GM23338 (cell line): ENCODE results near the gene HADHA. TPM values are rescaled to one million over a fixed set of nuclear protein-coding genes. Genes with fewer than 3 reads are reported as not detected.
"Not testable (repeated sequence)": the region's sequence is repeated elsewhere in the genome, so short reads cannot be mapped to it uniquely, and the experiment has no call there.

Experiments
- ATAC-seq: fragments of 200-7000 bp; cut with Tn5 transposase; 3 replicates; pipeline ENCODE4 v1.9.1; 2020
- DNase-seq: peaks from one replicate; pipeline ENCODE4 v3.0.0-alpha.2; 2015; ENCODE audit warnings: low spot score
- H2AFZ ChIP-seq: fragments of 200-600 bp; sonication (generic); 2 replicates; pipeline ENCODE4 v1.8.0; 2016; ENCODE audit warnings: antibody characterized with exemption, mild to moderate bottlenecking, moderate library complexity
- H3F3A ChIP-seq: fragments of 200-600 bp; sonication (generic); replicated peaks from 2 replicates; pipeline ENCODE4 v1.8.0; 2017; ENCODE audit warnings: antibody characterized with exemption, mixed run types, low read depth
- H3K27ac ChIP-seq: fragments of 200-600 bp; sonication (generic); 2 replicates; pipeline ENCODE4 v1.6.1; 2016; ENCODE audit warnings: low read depth
- H3K27me3 ChIP-seq: fragments of 200-600 bp; sonication (generic); 2 replicates; pipeline ENCODE4 v1.8.0; 2016; ENCODE audit warnings: mild to moderate bottlenecking, mixed run types, moderate library complexity; ENCODE audit not compliant: insufficient read depth
- H3K36me3 ChIP-seq: fragments of 200-600 bp; sonication (generic); 2 replicates; pipeline ENCODE4 v1.8.0; 2016; ENCODE audit warnings: mild to moderate bottlenecking; ENCODE audit not compliant: insufficient read depth
- H3K4me1 ChIP-seq: fragments of 200-600 bp; sonication (generic); 2 replicates; pipeline ENCODE4 v1.8.0; 2016; ENCODE audit warnings: mild to moderate bottlenecking, moderate library complexity; ENCODE audit not compliant: insufficient read depth
- H3K4me2 ChIP-seq: fragments of 200-600 bp; sonication (generic); 2 replicates; pipeline ENCODE4 v1.7.1; 2017; ENCODE audit warnings: mixed run types
- H3K4me3 ChIP-seq: fragments of 200-600 bp; sonication (generic); 2 replicates; pipeline ENCODE4 v1.6.1; 2016; ENCODE audit warnings: mixed run types
- H3K79me2 ChIP-seq: fragments of 200-600 bp; sonication (generic); replicated peaks from 2 replicates; pipeline ENCODE4 v1.8.0; 2017; ENCODE audit warnings: mild to moderate bottlenecking; ENCODE audit not compliant: insufficient read depth
- H3K9me2 ChIP-seq: fragments of 200-600 bp; sonication (generic); 2 replicates; pipeline ENCODE4 v1.8.0; 2017; ENCODE audit not compliant: insufficient read depth
- H4K20me1 ChIP-seq: fragments of 200-600 bp; sonication (generic); replicated peaks from 2 replicates; pipeline ENCODE4 v1.8.0; 2017; ENCODE audit warnings: mild to moderate bottlenecking; ENCODE audit not compliant: insufficient read depth
- H3K27ac Mint-ChIP-seq: 2 replicates; pipeline ENCODE4 v1.8.0; 2020; ENCODE audit warnings: inconsistent platforms, mild to moderate bottlenecking, moderate library complexity, mixed read lengths
- H3K27me3 Mint-ChIP-seq: 3 replicates; pipeline ENCODE4 v1.8.0; 2022; ENCODE audit warnings: low read depth, mild to moderate bottlenecking, moderate library complexity, mixed read lengths, inconsistent platforms; ENCODE audit not compliant: insufficient read depth, poor library complexity
- H3K36me3 Mint-ChIP-seq: 3 replicates; pipeline ENCODE4 v1.8.0; 2021; ENCODE audit warnings: low read depth, mild to moderate bottlenecking, inconsistent platforms, moderate library complexity, mixed read lengths
- H3K4me1 Mint-ChIP-seq: 3 replicates; pipeline ENCODE4 v1.8.0; 2020; ENCODE audit warnings: mild to moderate bottlenecking, inconsistent platforms, mixed read lengths
- H3K4me3 Mint-ChIP-seq: 3 replicates; pipeline ENCODE4 v1.8.0; 2021; ENCODE audit warnings: moderate library complexity, mild to moderate bottlenecking, inconsistent platforms, mixed read lengths
- H3K9me3 Mint-ChIP-seq: 3 replicates; pipeline ENCODE4 v1.8.0; 2020; ENCODE audit warnings: moderate library complexity, mild to moderate bottlenecking, inconsistent platforms, mixed read lengths
- CREB1 ChIP-seq: fragments of 250-450 bp; sonication (Bioruptor Pico); IDR thresholded peaks from 2 replicates; pipeline ENCODE4 v1.5.0; 2020; ENCODE audit warnings: low read depth, mild to moderate bottlenecking, moderate library complexity
- EZH2 ChIP-seq: fragments of 200-600 bp; sonication (generic); IDR thresholded peaks from one replicate; pipeline ENCODE4 v1.8.0; 2017; ENCODE audit warnings: antibody characterized with exemption, mild to moderate bottlenecking, low read depth; ENCODE audit not compliant: unreplicated experiment
- EZH2phosphoT487 ChIP-seq: fragments of 200-600 bp; sonication (generic); IDR thresholded peaks from one replicate; pipeline ENCODE4 v1.8.1; 2018; ENCODE audit warnings: antibody characterized with exemption; ENCODE audit not compliant: unreplicated experiment
- JUNB ChIP-seq: IDR thresholded peaks from one replicate; pipeline ENCODE4 v1.6.1; 2016; ENCODE audit warnings: antibody characterized with exemption; ENCODE audit not compliant: unreplicated experiment
- NANOG ChIP-seq: IDR thresholded peaks from 2 replicates; pipeline ENCODE4 v1.6.1; 2016; ENCODE audit warnings: antibody characterized with exemption, borderline replicate concordance
- POLR2AphosphoS5 ChIP-seq: IDR thresholded peaks from 2 replicates; pipeline ENCODE4 v1.6.1; 2016; ENCODE audit warnings: antibody characterized with exemption, low read depth
- STAT1 ChIP-seq: IDR thresholded peaks from one replicate; pipeline ENCODE4 v1.6.1; 2016; ENCODE audit warnings: antibody characterized with exemption; ENCODE audit not compliant: unreplicated experiment
- ZNF114 ChIP-seq: fragments of 250-450 bp; sonication (Bioruptor Pico); IDR thresholded peaks from 2 replicates; pipeline ENCODE4 v1.5.0; 2020; ENCODE audit warnings: mild to moderate bottlenecking, moderate library complexity
- ZNF331 ChIP-seq: fragments of 250-450 bp; sonication (Bioruptor Pico); IDR thresholded peaks from 2 replicates; pipeline ENCODE4 v1.5.0; 2020; ENCODE audit warnings: low read depth, mild to moderate bottlenecking, moderate library complexity
- polyA plus RNA-seq: library from polyadenylated mRNA; unstranded; fragments of >200 nt; fragmentation: Nextera tagmentation; extraction: Ambion mirVana; gene quantifications from 2 replicates; pipeline ENCODE4 v1.2.1, GENCODE V29; 2016
- total RNA-seq: library from RNA; depleted of rRNA; stranded (reverse); fragments of >200 nt; shearing (Covaris generic); gene quantifications from 2 replicates; pipeline ENCODE4 v1.2.3, GENCODE V29; 2014
- TF ChIP-seq, protein P1 (sequence below): IDR thresholded peaks from 2 replicates; pipeline ENCODE4 v1.6.1; 2016; ENCODE audit warnings: antibody characterized with exemption
- TF ChIP-seq, protein P2 (sequence below), 2 experiments: fragments of 200-600 bp in 1 of 2; sonication (generic) in 1 of 2; conservative IDR thresholded peaks; 2 replicates each; pipeline versions ENCODE4 v1.5.1 to v1.6.1; 2016 to 2017; ENCODE audit warnings: antibody characterized with exemption in 2 of 2, low read depth in 2 of 2, mild to moderate bottlenecking in 2 of 2, moderate library complexity in 1 of 2
- TF ChIP-seq, protein P3 (sequence below): IDR thresholded peaks from one replicate; pipeline ENCODE4 v1.6.1; 2018; ENCODE audit warnings: antibody characterized with exemption; ENCODE audit not compliant: unreplicated experiment

Gene HADHA
- total and polyA plus RNA-seq, 2 experiments from 2014 or later, result 63.9 to 92.3 TPM

DNA sequence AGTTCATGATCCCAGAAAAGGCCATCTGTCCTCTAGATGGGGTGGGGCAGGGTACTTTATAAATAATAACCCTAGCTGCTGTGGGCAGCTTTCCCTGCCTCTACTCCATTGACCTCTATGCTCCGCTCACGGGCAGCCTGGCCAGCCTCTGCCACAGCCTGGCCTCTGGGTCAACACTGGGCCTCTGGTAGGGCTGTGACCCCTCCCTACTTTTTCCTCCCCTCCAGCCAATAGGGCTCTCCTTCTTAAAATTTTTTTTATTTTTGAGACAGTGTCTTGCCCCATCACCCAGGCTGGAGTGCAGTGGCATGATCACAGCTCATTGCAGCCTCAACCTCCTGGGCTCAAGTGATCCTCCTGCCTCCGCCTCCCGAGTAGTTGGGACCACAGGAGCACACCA, 75.6 kb downstream of the HADHA start:
- Mint-ChIP-seq H3K36me3 (peaks cover 3% of the 10 kb centered on the region; the same call in 1 of the 3 replicates), H3K27ac (no peak overlapping the region), H3K9me3 (peaks cover 5% of the 10 kb centered on the region; the same call in 2 of the 3 replicates), H3K4me1 (no peaks in the 10 kb centered on the region; the same call in 2 of the 3 replicates), H3K4me3 (no peak overlapping the region), H3K27me3 (peaks cover 12% of the 10 kb centered on the region)
- ATAC-seq (no peak), DNase-seq (no peak)
- Histone ChIP-seq H3K27ac (no peak overlapping the region), H4K20me1 (no peaks in the 10 kb centered on the region), H3K36me3 (no peaks in the 10 kb centered on the region), H3K4me3 (no peak overlapping the region), H3F3A (0 out of 2 replicates have a peak, but pooled peaks cover 5% of the 10 kb centered on the region), H2AFZ (no peak overlapping the region), H3K27me3 (no peaks in the 10 kb centered on the region), H3K4me2 (no peak overlapping the region), H3K9me2 (no peaks in the 10 kb centered on the region), H3K79me2 (peaks cover 2% of the 10 kb centered on the region; the same call in 1 of the 2 replicates), H3K4me1 (no peaks in the 10 kb centered on the region)
- TF ChIP-seq, protein P1, sequence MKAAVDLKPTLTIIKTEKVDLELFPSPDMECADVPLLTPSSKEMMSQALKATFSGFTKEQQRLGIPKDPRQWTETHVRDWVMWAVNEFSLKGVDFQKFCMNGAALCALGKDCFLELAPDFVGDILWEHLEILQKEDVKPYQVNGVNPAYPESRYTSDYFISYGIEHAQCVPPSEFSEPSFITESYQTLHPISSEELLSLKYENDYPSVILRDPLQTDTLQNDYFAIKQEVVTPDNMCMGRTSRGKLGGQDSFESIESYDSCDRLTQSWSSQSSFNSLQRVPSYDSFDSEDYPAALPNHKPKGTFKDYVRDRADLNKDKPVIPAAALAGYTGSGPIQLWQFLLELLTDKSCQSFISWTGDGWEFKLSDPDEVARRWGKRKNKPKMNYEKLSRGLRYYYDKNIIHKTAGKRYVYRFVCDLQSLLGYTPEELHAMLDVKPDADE, result no peak
- no peak for TF ChIP-seq ZNF331 (CRISPR knock-in tag)
- no peak for TF ChIP-seq EZH2
- no peak for TF ChIP-seq EZH2phosphoT487
- no peak for TF ChIP-seq NANOG
- no peak for TF ChIP-seq STAT1
- TF ChIP-seq, protein P2, sequence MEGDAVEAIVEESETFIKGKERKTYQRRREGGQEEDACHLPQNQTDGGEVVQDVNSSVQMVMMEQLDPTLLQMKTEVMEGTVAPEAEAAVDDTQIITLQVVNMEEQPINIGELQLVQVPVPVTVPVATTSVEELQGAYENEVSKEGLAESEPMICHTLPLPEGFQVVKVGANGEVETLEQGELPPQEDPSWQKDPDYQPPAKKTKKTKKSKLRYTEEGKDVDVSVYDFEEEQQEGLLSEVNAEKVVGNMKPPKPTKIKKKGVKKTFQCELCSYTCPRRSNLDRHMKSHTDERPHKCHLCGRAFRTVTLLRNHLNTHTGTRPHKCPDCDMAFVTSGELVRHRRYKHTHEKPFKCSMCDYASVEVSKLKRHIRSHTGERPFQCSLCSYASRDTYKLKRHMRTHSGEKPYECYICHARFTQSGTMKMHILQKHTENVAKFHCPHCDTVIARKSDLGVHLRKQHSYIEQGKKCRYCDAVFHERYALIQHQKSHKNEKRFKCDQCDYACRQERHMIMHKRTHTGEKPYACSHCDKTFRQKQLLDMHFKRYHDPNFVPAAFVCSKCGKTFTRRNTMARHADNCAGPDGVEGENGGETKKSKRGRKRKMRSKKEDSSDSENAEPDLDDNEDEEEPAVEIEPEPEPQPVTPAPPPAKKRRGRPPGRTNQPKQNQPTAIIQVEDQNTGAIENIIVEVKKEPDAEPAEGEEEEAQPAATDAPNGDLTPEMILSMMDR (conservative IDR thresholded peaks at IDR 0.05; ENCODE audit: low read depth in 2 of 2), result no peak
- no peak for TF ChIP-seq CREB1

DNA sequence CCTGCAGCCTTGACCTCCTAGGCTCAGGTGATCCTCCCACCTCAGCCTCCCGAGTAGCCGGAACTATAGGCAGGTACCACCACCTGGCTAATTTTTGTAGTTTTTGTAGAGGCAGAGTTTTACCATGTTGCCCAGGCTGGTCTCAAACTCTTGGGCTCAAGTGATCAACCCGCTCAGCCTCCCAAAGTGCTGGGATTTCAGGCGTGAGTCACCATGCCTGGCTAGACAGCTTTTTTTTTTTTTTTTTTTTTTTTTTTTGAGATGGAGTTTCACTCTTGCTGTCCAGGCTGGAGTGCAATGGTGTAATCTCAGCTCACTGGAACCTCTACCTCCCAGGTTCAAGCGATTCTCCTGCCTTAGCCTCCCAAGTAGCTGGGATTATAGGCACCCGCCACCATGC, 77.9 kb downstream of the HADHA start:
- not testable (repeated sequence) for H3K4me1 ChIP-seq, H3K4me3 ChIP-seq, H3K4me2 ChIP-seq, H3K36me3 Mint-ChIP-seq, H3K27me3 ChIP-seq, H3K27ac Mint-ChIP-seq, H3K36me3 ChIP-seq, H3K4me1 Mint-ChIP-seq, H3K79me2 ChIP-seq, H3F3A ChIP-seq, H2AFZ ChIP-seq, H3K9me3 Mint-ChIP-seq, H3K27me3 Mint-ChIP-seq, ATAC-seq, H3K9me2 ChIP-seq, H3K4me3 Mint-ChIP-seq, H4K20me1 ChIP-seq, DNase-seq, H3K27ac ChIP-seq

DNA sequence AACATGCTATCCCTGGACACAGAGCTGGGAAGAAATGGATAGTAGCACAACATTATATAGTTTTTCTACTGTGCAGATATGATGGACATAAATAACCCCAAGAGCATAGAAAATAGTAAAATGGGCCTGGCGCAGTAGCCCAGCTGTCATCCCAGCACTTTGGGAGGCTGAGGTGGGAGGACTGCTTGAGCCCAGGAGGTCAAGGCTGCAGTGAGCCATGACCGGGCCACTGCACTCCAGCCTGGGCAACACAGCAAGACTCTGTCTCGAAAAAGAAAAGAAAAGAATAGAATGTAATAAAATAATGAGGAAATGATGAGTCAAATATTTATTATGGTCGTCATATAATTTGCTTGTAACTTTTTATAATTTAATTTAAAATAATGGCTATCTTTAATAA, 79.0 kb downstream of the HADHA start:
- no peaks in the 10 kb centered on the region for H3K4me1 Mint-ChIP-seq
- H3K4me3 Mint-ChIP-seq, result no peak overlapping the region
- H3K27ac Mint-ChIP-seq, result no peak overlapping the region
- H3F3A ChIP-seq, result no peaks in the 10 kb centered on the region
- H3K9me2 ChIP-seq, result no peaks in the 10 kb centered on the region
- no peaks in the 10 kb centered on the region for H3K36me3 Mint-ChIP-seq
- ATAC-seq, result no peak
- no peaks in the 10 kb centered on the region for H3K4me1 ChIP-seq
- H2AFZ ChIP-seq, result no peak overlapping the region
- no peak overlapping the region for H3K27ac ChIP-seq
- H4K20me1 ChIP-seq, result no peaks in the 10 kb centered on the region
- H3K36me3 ChIP-seq, result no peaks in the 10 kb centered on the region
- H3K9me3 Mint-ChIP-seq, result no peaks in the 10 kb centered on the region
- H3K4me3 ChIP-seq, result no peak overlapping the region
- no peaks in the 10 kb centered on the region for H3K27me3 Mint-ChIP-seq
- H3K27me3 ChIP-seq, result no peaks in the 10 kb centered on the region
- no peak for DNase-seq
- H3K79me2 ChIP-seq, result no peaks in the 10 kb centered on the region
- no peak overlapping the region for H3K4me2 ChIP-seq
- no peak for TF ChIP-seq ZNF114 (CRISPR knock-in tag)
- no peak for TF ChIP-seq EZH2
- TF ChIP-seq NANOG, result no peak
- no peak for TF ChIP-seq EZH2phosphoT487
- TF ChIP-seq, protein P3, sequence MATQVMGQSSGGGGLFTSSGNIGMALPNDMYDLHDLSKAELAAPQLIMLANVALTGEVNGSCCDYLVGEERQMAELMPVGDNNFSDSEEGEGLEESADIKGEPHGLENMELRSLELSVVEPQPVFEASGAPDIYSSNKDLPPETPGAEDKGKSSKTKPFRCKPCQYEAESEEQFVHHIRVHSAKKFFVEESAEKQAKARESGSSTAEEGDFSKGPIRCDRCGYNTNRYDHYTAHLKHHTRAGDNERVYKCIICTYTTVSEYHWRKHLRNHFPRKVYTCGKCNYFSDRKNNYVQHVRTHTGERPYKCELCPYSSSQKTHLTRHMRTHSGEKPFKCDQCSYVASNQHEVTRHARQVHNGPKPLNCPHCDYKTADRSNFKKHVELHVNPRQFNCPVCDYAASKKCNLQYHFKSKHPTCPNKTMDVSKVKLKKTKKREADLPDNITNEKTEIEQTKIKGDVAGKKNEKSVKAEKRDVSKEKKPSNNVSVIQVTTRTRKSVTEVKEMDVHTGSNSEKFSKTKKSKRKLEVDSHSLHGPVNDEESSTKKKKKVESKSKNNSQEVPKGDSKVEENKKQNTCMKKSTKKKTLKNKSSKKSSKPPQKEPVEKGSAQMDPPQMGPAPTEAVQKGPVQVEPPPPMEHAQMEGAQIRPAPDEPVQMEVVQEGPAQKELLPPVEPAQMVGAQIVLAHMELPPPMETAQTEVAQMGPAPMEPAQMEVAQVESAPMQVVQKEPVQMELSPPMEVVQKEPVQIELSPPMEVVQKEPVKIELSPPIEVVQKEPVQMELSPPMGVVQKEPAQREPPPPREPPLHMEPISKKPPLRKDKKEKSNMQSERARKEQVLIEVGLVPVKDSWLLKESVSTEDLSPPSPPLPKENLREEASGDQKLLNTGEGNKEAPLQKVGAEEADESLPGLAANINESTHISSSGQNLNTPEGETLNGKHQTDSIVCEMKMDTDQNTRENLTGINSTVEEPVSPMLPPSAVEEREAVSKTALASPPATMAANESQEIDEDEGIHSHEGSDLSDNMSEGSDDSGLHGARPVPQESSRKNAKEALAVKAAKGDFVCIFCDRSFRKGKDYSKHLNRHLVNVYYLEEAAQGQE, result no peak
- no peak for TF ChIP-seq CREB1
- TF ChIP-seq JUNB, result no peak
- no peak for TF ChIP-seq ZNF331 (CRISPR knock-in tag)
- no peak for TF ChIP-seq POLR2AphosphoS5
